Measurements from ENCODE around the gene BTN1A1. TPM values are rescaled to one million over a fixed set of nuclear protein-coding genes. Genes with fewer than 3 reads are reported as not detected.
A peak's percentile ranks its signal among the peaks of the same experiment; 100 is the strongest.

Gene BTN1A1
- total RNA-seq, 6 experiments from 2014 or later = not detected

DNA sequence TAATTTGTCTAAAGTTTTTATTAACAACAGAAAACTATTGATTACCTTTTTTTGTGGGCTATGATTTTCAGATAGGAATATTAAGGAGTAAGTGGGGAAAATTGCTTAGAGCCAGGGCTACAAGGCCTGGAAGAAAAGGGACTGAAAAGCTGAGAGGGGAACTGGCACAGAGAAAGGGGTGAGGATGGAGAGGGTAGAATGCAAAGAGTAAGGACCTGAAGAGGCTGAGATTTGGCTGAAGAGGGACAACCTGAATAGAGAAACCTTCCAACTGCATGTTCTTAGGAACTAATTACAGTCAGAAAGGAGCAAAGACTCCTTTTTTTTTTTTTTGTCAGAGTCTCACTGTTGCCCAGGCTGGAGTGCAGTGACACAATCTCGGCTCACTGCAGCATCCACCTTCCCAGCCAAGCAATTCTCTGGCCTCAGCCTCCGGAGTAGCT lies 25.6 kb upstream of the BTN1A1 start:
- Histone ChIP-seq H3K9me3 (no peaks in the 10 kb centered on the region), H3K4me1 (peaks cover 0 to 10% (median 0%) of the 10 kb centered on the region in 4 donors), H3K27me3 (no peaks in the 10 kb centered on the region), H3K4me3 (peak overlapping the region; percentile 22 to 54 (median 36)), H3K36me3 (no peaks in the 10 kb centered on the region), H3K27ac (peak overlapping the region; percentile 86 to 93 (median 89))
- intact Hi-C loops (cut with DNase I) = no loop called here
- WGBS (ENCODE audit: insufficient coverage, low coverage, low lambda C conversion rate, missing lambda C conversion rate) = 38% methylated on average over 2 of the region's 2 CpGs
- no peak for DNase-seq
- peak in 2 of 4 donors; percentile 3 to 6 for ATAC-seq
- TF ChIP-seq, protein P1, sequence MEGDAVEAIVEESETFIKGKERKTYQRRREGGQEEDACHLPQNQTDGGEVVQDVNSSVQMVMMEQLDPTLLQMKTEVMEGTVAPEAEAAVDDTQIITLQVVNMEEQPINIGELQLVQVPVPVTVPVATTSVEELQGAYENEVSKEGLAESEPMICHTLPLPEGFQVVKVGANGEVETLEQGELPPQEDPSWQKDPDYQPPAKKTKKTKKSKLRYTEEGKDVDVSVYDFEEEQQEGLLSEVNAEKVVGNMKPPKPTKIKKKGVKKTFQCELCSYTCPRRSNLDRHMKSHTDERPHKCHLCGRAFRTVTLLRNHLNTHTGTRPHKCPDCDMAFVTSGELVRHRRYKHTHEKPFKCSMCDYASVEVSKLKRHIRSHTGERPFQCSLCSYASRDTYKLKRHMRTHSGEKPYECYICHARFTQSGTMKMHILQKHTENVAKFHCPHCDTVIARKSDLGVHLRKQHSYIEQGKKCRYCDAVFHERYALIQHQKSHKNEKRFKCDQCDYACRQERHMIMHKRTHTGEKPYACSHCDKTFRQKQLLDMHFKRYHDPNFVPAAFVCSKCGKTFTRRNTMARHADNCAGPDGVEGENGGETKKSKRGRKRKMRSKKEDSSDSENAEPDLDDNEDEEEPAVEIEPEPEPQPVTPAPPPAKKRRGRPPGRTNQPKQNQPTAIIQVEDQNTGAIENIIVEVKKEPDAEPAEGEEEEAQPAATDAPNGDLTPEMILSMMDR (IDR thresholded peaks at IDR 0.05) = no peak
- no peak for TF ChIP-seq POLR2A (IDR thresholded peaks at IDR 0.05)

DNA sequence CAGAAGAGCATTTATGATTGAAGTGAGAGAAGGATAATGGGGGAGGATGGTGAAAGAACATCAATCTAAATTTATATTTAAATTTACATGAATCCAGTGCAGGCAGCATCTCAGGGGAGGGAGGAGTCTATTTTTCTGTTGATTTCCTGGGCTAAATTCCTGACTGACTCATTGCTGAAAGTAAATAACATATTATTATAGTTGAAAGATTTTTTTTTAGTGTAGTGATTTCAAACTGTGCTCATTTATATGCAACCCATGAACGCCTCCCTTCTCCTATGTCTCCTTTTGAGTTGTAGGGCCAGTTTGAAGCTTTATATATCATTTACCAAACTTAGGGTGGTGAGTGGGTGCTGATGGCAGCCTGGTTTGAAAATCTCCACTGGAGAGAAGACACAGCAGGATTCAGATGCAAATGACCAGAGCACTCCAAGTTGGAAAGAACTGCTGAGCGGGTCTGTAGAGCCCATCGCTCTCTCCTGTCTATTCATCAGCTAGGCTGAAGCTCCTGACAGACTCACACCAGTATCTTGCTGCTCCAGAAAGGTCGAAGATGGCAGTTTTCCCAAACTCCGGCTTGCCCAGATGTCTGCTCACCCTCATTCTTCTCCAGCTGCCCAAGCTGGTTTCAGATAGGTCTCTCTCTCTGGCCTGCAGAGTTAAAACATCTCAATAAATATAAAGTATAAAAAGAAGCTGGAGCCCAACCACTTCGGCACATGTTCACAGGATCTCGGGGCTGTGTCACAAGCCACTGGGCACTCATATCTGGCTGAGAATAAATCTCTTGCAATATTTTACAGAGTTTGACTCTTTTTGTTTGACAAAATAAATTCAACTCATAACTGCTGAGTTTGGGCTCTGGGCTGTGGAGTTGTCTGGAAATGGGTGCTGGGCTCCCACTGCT lies 24.0 kb upstream of the BTN1A1 start:
- H3K4me1 ChIP-seq = peaks cover 0 to 10% (median 0%) of the 10 kb centered on the region in 4 donors
- no peak for DNase-seq
- intact Hi-C loops (cut with DNase I) = no loop called here
- H3K27me3 ChIP-seq = no peaks in the 10 kb centered on the region
- no peak for ATAC-seq
- 82% methylated on average over 5 of the region's 7 CpGs for WGBS (ENCODE audit: insufficient coverage, low coverage, low lambda C conversion rate, missing lambda C conversion rate)
- TF ChIP-seq, protein P1 (IDR thresholded peaks at IDR 0.05) = no peak
- TF ChIP-seq POLR2A (IDR thresholded peaks at IDR 0.05) = no peak
- no peak overlapping the region for H3K27ac ChIP-seq
- no peaks in the 10 kb centered on the region for H3K9me3 ChIP-seq
- no peak overlapping the region for H3K4me3 ChIP-seq
- H3K36me3 ChIP-seq = no peaks in the 10 kb centered on the region

DNA sequence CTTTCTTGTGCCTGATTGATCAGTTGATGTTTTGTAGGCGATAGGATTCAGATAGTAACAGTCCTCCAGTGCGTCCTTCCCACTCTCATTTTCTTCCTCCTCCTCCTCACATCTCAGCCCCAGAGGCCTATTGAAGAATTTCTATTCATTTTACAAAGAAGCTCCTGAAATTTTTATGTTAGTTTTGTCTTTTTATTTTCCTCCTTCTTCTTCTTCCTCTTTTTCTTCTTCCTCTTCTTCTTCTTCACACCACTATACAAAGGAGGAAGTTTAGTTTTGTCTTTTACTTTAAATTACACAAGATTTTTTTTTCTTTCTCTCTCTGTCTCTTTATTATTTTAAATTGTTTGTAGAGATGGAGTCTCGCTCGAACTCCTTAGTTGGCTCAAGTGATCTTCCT lies 23.2 kb upstream of the BTN1A1 start:
- no peak for ATAC-seq
- Histone ChIP-seq H3K4me1 (peaks cover 0 to 10% (median 0%) of the 10 kb centered on the region in 4 donors), H3K4me3 (no peak overlapping the region), H3K9me3 (no peaks in the 10 kb centered on the region), H3K36me3 (no peaks in the 10 kb centered on the region), H3K27me3 (no peaks in the 10 kb centered on the region), H3K27ac (peak overlapping the region in 2 of 3 donors; percentile 4 to 6)
- intact Hi-C loops (cut with DNase I) = no loop called here
- TF ChIP-seq, protein P1 (IDR thresholded peaks at IDR 0.05) = no peak
- no peak for TF ChIP-seq POLR2A (IDR thresholded peaks at IDR 0.05)
- no peak for DNase-seq
- WGBS (ENCODE audit: insufficient coverage, low coverage, low lambda C conversion rate, missing lambda C conversion rate) = 72% methylated on average over 4 of the region's 4 CpGs

DNA sequence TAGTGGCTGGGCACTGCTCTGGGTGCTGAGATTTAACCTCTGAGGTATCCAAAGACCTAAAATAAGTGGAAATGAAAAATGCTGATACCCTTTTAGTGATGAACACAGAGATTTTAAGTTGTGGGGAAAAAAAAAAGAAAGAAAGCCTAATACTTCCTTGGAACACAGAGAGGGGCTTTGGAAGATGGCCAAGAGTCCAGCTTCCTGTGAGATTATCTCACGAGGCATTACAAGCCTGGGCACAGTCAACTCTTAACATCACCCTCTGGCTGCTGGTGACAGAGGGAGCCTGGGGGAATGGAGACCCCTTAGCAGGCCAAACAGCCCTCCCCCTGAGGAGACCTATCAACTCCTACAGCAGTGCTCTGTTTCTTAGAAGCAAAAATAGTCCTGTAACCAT lies 22.7 kb upstream of the BTN1A1 start:
- H3K27me3 ChIP-seq = no peaks in the 10 kb centered on the region
- H3K4me1 ChIP-seq = peaks cover 0 to 10% (median 0%) of the 10 kb centered on the region in 4 donors
- WGBS (ENCODE audit: insufficient coverage, low coverage, low lambda C conversion rate, missing lambda C conversion rate) = 17% methylated on average over 1 of the region's 1 CpG
- no peaks in the 10 kb centered on the region for H3K9me3 ChIP-seq
- H3K36me3 ChIP-seq = no peaks in the 10 kb centered on the region
- no peak overlapping the region for H3K4me3 ChIP-seq
- TF ChIP-seq, protein P1 (IDR thresholded peaks at IDR 0.05) = no peak
- no peak for TF ChIP-seq POLR2A (IDR thresholded peaks at IDR 0.05)
- intact Hi-C loops (cut with DNase I) = no loop called here
- ATAC-seq (no peak), DNase-seq (no peak)
- H3K27ac ChIP-seq = peak overlapping the region in 2 of 3 donors; percentile 6 to 19

All from right lobe of liver (tissue), 6 donors.